ENCODE data around the gene SERINC3. TPM values are rescaled to one million over a fixed set of nuclear protein-coding genes. Genes with fewer than 3 reads are reported as not detected.

Gene SERINC3
- total RNA-seq, 1 donor from 2014 or later = 82.8 TPM

DNA sequence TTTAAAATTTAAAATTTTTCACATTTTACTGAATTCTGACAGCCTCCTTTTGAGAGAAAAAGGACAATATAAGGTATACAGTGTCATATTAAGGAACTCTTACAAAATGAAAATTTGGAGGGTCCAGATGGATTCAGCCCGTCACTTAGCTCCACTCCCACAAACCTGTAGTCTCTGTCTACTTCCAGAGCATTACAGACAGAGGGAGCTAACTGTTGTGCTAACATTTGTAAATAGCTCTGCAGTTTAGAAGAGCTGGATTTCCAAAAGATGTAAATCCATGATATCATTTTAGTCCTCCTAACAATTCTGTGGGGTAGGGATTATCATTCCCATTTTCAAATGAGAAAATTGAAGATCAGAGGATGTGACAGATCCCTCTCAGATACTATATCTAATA lies 16.1 kb upstream of the SERINC3 start:
- Mint-ChIP-seq H3K27ac (ENCODE audit: unreplicated experiment) (no peak overlapping the region), H3K4me1 (ENCODE audit: unreplicated experiment) (peaks cover 10% of the 10 kb centered on the region), H3K27me3 (ENCODE audit: unreplicated experiment) (no peaks in the 10 kb centered on the region), H3K36me3 (ENCODE audit: low read depth, unreplicated experiment) (no peaks in the 10 kb centered on the region), H3K4me3 (ENCODE audit: unreplicated experiment) (no peak overlapping the region), H3K9me3 (ENCODE audit: unreplicated experiment) (no peaks in the 10 kb centered on the region)
- DNase-seq (ENCODE audit: low spot score) = no peak
- TF ChIP-seq, protein P1, sequence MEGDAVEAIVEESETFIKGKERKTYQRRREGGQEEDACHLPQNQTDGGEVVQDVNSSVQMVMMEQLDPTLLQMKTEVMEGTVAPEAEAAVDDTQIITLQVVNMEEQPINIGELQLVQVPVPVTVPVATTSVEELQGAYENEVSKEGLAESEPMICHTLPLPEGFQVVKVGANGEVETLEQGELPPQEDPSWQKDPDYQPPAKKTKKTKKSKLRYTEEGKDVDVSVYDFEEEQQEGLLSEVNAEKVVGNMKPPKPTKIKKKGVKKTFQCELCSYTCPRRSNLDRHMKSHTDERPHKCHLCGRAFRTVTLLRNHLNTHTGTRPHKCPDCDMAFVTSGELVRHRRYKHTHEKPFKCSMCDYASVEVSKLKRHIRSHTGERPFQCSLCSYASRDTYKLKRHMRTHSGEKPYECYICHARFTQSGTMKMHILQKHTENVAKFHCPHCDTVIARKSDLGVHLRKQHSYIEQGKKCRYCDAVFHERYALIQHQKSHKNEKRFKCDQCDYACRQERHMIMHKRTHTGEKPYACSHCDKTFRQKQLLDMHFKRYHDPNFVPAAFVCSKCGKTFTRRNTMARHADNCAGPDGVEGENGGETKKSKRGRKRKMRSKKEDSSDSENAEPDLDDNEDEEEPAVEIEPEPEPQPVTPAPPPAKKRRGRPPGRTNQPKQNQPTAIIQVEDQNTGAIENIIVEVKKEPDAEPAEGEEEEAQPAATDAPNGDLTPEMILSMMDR (IDR thresholded peaks at IDR 0.05; ENCODE audit: unreplicated experiment) = no peak

DNA sequence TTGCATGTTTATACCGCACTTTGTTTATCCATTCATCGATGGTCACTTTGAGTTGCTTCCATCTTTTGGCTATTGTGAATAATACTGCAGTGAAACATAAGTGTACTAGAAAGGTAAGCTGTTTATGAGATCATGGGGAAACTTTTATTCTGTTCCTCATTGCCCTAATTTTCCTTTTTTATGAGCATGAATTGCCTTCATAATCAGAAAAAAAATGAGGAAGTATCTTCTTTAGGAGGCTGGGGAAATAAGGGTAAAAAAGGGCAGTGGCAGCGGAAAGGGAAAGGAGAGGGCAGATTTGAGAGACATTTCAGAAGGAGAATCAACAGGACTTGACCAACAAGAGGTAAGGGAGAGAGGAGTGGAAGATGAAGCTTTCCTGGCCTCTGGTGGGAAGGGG lies 14.3 kb upstream of the SERINC3 start:
- H3K4me1 Mint-ChIP-seq (ENCODE audit: unreplicated experiment) = peaks cover 10% of the 10 kb centered on the region
- peak overlapping the region; percentile 2 for H3K4me3 Mint-ChIP-seq (ENCODE audit: unreplicated experiment)
- H3K36me3 Mint-ChIP-seq (ENCODE audit: low read depth, unreplicated experiment) = no peaks in the 10 kb centered on the region
- DNase-seq (ENCODE audit: low spot score) = no peak
- TF ChIP-seq, protein P1 (IDR thresholded peaks at IDR 0.05; ENCODE audit: unreplicated experiment) = no peak
- H3K9me3 Mint-ChIP-seq (ENCODE audit: unreplicated experiment) = no peaks in the 10 kb centered on the region
- H3K27me3 Mint-ChIP-seq (ENCODE audit: unreplicated experiment) = peaks cover 2% of the 10 kb centered on the region
- H3K27ac Mint-ChIP-seq (ENCODE audit: unreplicated experiment) = peak overlapping the region; percentile 54

GRCh38 chr20:44533928-44534327 lies 12.1 kb upstream of the SERINC3 start:
- Mint-ChIP-seq H3K27me3 (ENCODE audit: unreplicated experiment) (peaks cover 4% of the 10 kb centered on the region), H3K27ac (ENCODE audit: unreplicated experiment) (no peak overlapping the region), H3K4me3 (ENCODE audit: unreplicated experiment) (no peak overlapping the region), H3K36me3 (ENCODE audit: low read depth, unreplicated experiment) (no peaks in the 10 kb centered on the region), H3K4me1 (ENCODE audit: unreplicated experiment) (peaks cover 8% of the 10 kb centered on the region), H3K9me3 (ENCODE audit: unreplicated experiment) (no peaks in the 10 kb centered on the region)
- no peak for DNase-seq (ENCODE audit: low spot score)
- TF ChIP-seq, protein P1 (IDR thresholded peaks at IDR 0.05; ENCODE audit: unreplicated experiment) = no peak

DNA sequence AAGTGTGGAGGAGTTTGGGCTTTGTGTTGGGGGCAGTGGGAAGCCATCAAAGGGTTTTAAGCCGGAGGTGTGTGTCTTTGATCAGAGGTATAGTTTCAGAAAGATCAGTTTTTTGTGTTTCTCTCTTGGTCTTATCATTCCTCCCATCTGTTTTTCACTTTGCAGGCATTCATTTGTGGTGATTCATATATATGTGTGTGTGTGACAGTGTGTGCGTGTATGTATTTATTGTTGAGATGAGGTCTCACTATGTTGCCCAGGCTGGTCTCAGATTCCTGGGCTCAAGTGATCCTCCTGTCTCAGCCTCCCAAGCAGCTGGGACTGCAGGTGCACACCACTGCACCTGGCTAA lies 11.1 kb upstream of the SERINC3 start:
- Mint-ChIP-seq H3K4me3 (ENCODE audit: unreplicated experiment) (no peak overlapping the region), H3K4me1 (ENCODE audit: unreplicated experiment) (peaks cover 8% of the 10 kb centered on the region), H3K27ac (ENCODE audit: unreplicated experiment) (no peak overlapping the region), H3K36me3 (ENCODE audit: low read depth, unreplicated experiment) (no peaks in the 10 kb centered on the region), H3K27me3 (ENCODE audit: unreplicated experiment) (peaks cover 4% of the 10 kb centered on the region), H3K9me3 (ENCODE audit: unreplicated experiment) (no peaks in the 10 kb centered on the region)
- DNase-seq (ENCODE audit: low spot score) = no peak
- TF ChIP-seq, protein P1 (IDR thresholded peaks at IDR 0.05; ENCODE audit: unreplicated experiment) = no peak

GRCh38 chr20:44532259-44532980 lies 10.6 kb upstream of the SERINC3 start:
- no peaks in the 10 kb centered on the region for H3K36me3 Mint-ChIP-seq (ENCODE audit: low read depth, unreplicated experiment)
- H3K4me3 Mint-ChIP-seq (ENCODE audit: unreplicated experiment) = no peak overlapping the region
- peaks cover 4% of the 10 kb centered on the region for H3K27me3 Mint-ChIP-seq (ENCODE audit: unreplicated experiment)
- H3K4me1 Mint-ChIP-seq (ENCODE audit: unreplicated experiment) = peaks cover 8% of the 10 kb centered on the region
- H3K9me3 Mint-ChIP-seq (ENCODE audit: unreplicated experiment) = no peaks in the 10 kb centered on the region
- TF ChIP-seq, protein P1 (IDR thresholded peaks at IDR 0.05; ENCODE audit: unreplicated experiment) = no peak
- DNase-seq (ENCODE audit: low spot score) = no peak
- no peak overlapping the region for H3K27ac Mint-ChIP-seq (ENCODE audit: unreplicated experiment)

All from endothelial cell (in vitro differentiated cells).